Progenitor cell of endocrine pancreas (in vitro differentiated cells): Measurements from ENCODE around the gene FUT7. TPM values are rescaled to one million over a fixed set of nuclear protein-coding genes. Genes with fewer than 3 reads are reported as not detected.

ENCODE experiments used
- DNase-seq: peaks from one replicate; pipeline ENCODE4 v3.0.0; 2021; ENCODE audit warnings: low spot score; ENCODE audit not compliant: unreplicated experiment
- H3K27ac Mint-ChIP-seq: 2 replicates; pipeline ENCODE4 v1.8.0; 2021; ENCODE audit warnings: mild to moderate bottlenecking, moderate library complexity, mixed read lengths
- H3K27me3 Mint-ChIP-seq: 2 replicates; pipeline ENCODE4 v1.8.0; 2021; ENCODE audit warnings: mixed read lengths
- H3K36me3 Mint-ChIP-seq: 2 replicates; pipeline ENCODE4 v1.8.0; 2022; ENCODE audit warnings: mixed read lengths; ENCODE audit not compliant: insufficient read depth
- H3K4me1 Mint-ChIP-seq: 2 replicates; pipeline ENCODE4 v1.8.0; 2021; ENCODE audit warnings: low read depth, mixed read lengths
- H3K4me3 Mint-ChIP-seq: 2 replicates; pipeline ENCODE4 v1.8.0; 2021; ENCODE audit warnings: low read depth, mild to moderate bottlenecking, moderate library complexity, mixed read lengths
- H3K9me3 Mint-ChIP-seq: 2 replicates; pipeline ENCODE4 v1.8.0; 2021; ENCODE audit warnings: low read depth, mixed read lengths
- CTCF ChIP-seq: fragments of 200-600 bp; sonication (generic); IDR thresholded peaks from one replicate; pipeline ENCODE4 v1.5.0; 2021; ENCODE audit warnings: antibody characterized with exemption, mild to moderate bottlenecking; ENCODE audit not compliant: unreplicated experiment
- total RNA-seq: library from RNA; stranded (reverse); gene quantifications from 2 replicates; pipeline ENCODE4 v1.2.1, GENCODE V29; 2021

Gene FUT7
- total RNA-seq, 1 donor from 2014 or later: not detected

GRCh38 chr9:137012694-137013570 is 19.0 kb downstream of the FUT7 start:
- no peak overlapping the region for H3K27ac Mint-ChIP-seq
- no peaks in the 10 kb centered on the region for H3K9me3 Mint-ChIP-seq
- H3K36me3 Mint-ChIP-seq: peaks cover 3% of the 10 kb centered on the region
- DNase-seq: no peak
- no peak overlapping the region for H3K4me3 Mint-ChIP-seq
- H3K27me3 Mint-ChIP-seq: no peaks in the 10 kb centered on the region
- TF ChIP-seq CTCF: no peak
- H3K4me1 Mint-ChIP-seq: no peaks in the 10 kb centered on the region

GRCh38 chr9:137011907-137012675 is 19.8 kb downstream of the FUT7 start:
- Mint-ChIP-seq H3K4me1 (no peaks in the 10 kb centered on the region), H3K9me3 (no peaks in the 10 kb centered on the region), H3K4me3 (no peak overlapping the region), H3K27ac (no peak overlapping the region), H3K36me3 (peaks cover 3% of the 10 kb centered on the region), H3K27me3 (no peaks in the 10 kb centered on the region)
- DNase-seq: no peak
- TF ChIP-seq CTCF: no peak

GRCh38 chr9:137011156-137011555 is 20.7 kb downstream of the FUT7 start:
- no peak for TF ChIP-seq CTCF
- no peak for DNase-seq
- H3K9me3 Mint-ChIP-seq: no peaks in the 10 kb centered on the region
- H3K27me3 Mint-ChIP-seq: no peaks in the 10 kb centered on the region
- H3K27ac Mint-ChIP-seq: no peak overlapping the region
- H3K36me3 Mint-ChIP-seq: peaks cover 1% of the 10 kb centered on the region
- H3K4me3 Mint-ChIP-seq: no peak overlapping the region
- no peaks in the 10 kb centered on the region for H3K4me1 Mint-ChIP-seq

- no peak for DNase-seq
- Mint-ChIP-seq H3K9me3 (no peaks in the 10 kb centered on the region), H3K36me3 (peaks cover 1% of the 10 kb centered on the region), H3K27me3 (no peaks in the 10 kb centered on the region), H3K27ac (no peak overlapping the region), H3K4me3 (no peak overlapping the region), H3K4me1 (no peaks in the 10 kb centered on the region)
- no peak for TF ChIP-seq CTCF
Measured at GRCh38 chr9:137009938-137010732, 21.8 kb downstream of the FUT7 start.

- DNase-seq: no peak
- Mint-ChIP-seq H3K4me1 (no peaks in the 10 kb centered on the region), H3K36me3 (peaks cover 1% of the 10 kb centered on the region), H3K27ac (no peak overlapping the region), H3K4me3 (no peak overlapping the region), H3K9me3 (peaks cover 4% of the 10 kb centered on the region), H3K27me3 (no peaks in the 10 kb centered on the region)
- no peak for TF ChIP-seq CTCF
Measured at GRCh38 chr9:137009217-137009616, 22.7 kb downstream of the FUT7 start.
